ENCODE measurements around the gene BRIP1.

BRIP1 gene

GRCh38 chr17:61723183-61723582 lies 140.1 kb downstream of the BRIP1 start:
- Histone ChIP-seq H3K36me3 (ENCODE audit: control insufficient read depth in 2 of 2, insufficient read depth in 1 of 2, low read length in 2 of 2) (peaks cover 7 to 15% of the 10 kb centered on the region in 2 experiments), H3K27ac (ENCODE audit: extremely low read depth, low read depth, low read length) (no peak overlapping the region), H3K4me1 (ENCODE audit: control insufficient read depth, insufficient read depth, low read length) (no peaks in the 10 kb centered on the region), H3K4me3 (ENCODE audit: low read depth, low read length) (no peak overlapping the region), H3K9me3 (ENCODE audit: control insufficient read depth, insufficient read depth, low read depth, low read length) (no peaks in the 10 kb centered on the region; the same call in 1 of the 2 replicates)
- ChIA-PET POLR2A (interaction anchor here (0.6 kb wide), 1 partner anchor 12 kb away, joined by 4 read pairs; no protein-coding TSS in a partner anchor), CTCF (interaction anchor here (0.8 kb wide), 1 partner anchor 386 kb away, joined by 3 read pairs; no protein-coding TSS in a partner anchor)
- TF ChIP-seq ZNF530 (tag by site-specific recombination; IDR thresholded peaks at IDR 0.05; ENCODE audit: low read depth) = no peak
- TF ChIP-seq MZF1 (tag by site-specific recombination; IDR thresholded peaks at IDR 0.05; ENCODE audit: borderline replicate concordance) = no peak
- TF ChIP-seq TCF7L2 (IDR thresholded peaks at IDR 0.05; ENCODE audit: borderline replicate concordance, low read depth, low read length) = peak; percentile 18; the same call in 1 of the 2 replicates
- TF ChIP-seq ZNF221 (tag by site-specific recombination; IDR thresholded peaks at IDR 0.05; ENCODE audit: borderline replicate concordance) = no peak
- no peak for TF ChIP-seq ZNF747 (tag by site-specific recombination; IDR thresholded peaks at IDR 0.05)

- no peaks in the 10 kb centered on the region for H3K4me1 ChIP-seq (ENCODE audit: control insufficient read depth, insufficient read depth, low read length)
- TF ChIP-seq INSM2 (tag by site-specific recombination; IDR thresholded peaks at IDR 0.05) = no peak
- TF ChIP-seq ZNF223 (tag by site-specific recombination; IDR thresholded peaks at IDR 0.05) = no peak
- TF ChIP-seq ZNF626 (tag by site-specific recombination; IDR thresholded peaks at IDR 0.05) = no peak
- no peak for TF ChIP-seq ZNF514 (tag by site-specific recombination; IDR thresholded peaks at IDR 0.05)
- TF ChIP-seq ZSCAN16 (tag by site-specific recombination; IDR thresholded peaks at IDR 0.05) = no peak
- TF ChIP-seq SETDB1 (IDR thresholded peaks at IDR 0.05; ENCODE audit: insufficient read length, low read length) = no peak
- TF ChIP-seq PRDM6 (tag by site-specific recombination; IDR thresholded peaks at IDR 0.05) = no peak
- no peak for TF ChIP-seq ZXDB (tag by site-specific recombination; IDR thresholded peaks at IDR 0.05)
- no peak for TF ChIP-seq ZNF132 (tag by site-specific recombination; IDR thresholded peaks at IDR 0.05; ENCODE audit: borderline replicate concordance)
- TF ChIP-seq ZNF2 (tag by site-specific recombination; IDR thresholded peaks at IDR 0.05) = no peak
- no peak for TF ChIP-seq ZBTB1 (tag by site-specific recombination; IDR thresholded peaks at IDR 0.05)
- TF ChIP-seq HOXC10 (CRISPR knock-in tag; IDR thresholded peaks at IDR 0.05) = no peak
- TF ChIP-seq ZNF26 (tag by site-specific recombination; IDR thresholded peaks at IDR 0.05) = no peak
- no peak for TF ChIP-seq ZFP3 (tag by site-specific recombination; IDR thresholded peaks at IDR 0.05; ENCODE audit: low read depth)
- no peak for TF ChIP-seq ZNF571 (tag by site-specific recombination; IDR thresholded peaks at IDR 0.05)
- TF ChIP-seq TRIM28 (IDR thresholded peaks at IDR 0.05; ENCODE audit: borderline replicate concordance, low read length) = no peak
- ChIA-PET CTCF (no interaction called here), POLR2A (no interaction called here)
- H3K9me3 ChIP-seq (ENCODE audit: control insufficient read depth, insufficient read depth, low read depth, low read length) = no peaks in the 10 kb centered on the region; the same call in 1 of the 2 replicates
- H3K36me3 ChIP-seq (ENCODE audit: control insufficient read depth in 2 of 2, insufficient read depth in 1 of 2, low read length in 2 of 2) = peaks cover 7 to 15% of the 10 kb centered on the region in 2 experiments
- H3K27ac ChIP-seq (ENCODE audit: extremely low read depth, low read depth, low read length) = no peak overlapping the region
- no peak overlapping the region for H3K4me3 ChIP-seq (ENCODE audit: low read depth, low read length)
These were observed 140.9 kb downstream of the BRIP1 start for GRCh38 chr17:61722398-61722797.
